Bladder microvascular endothelial cell (primary cell): ENCODE data around the gene GRIA1. TPM values are rescaled to one million over a fixed set of nuclear protein-coding genes. Genes with fewer than 3 reads are reported as not detected.

Experiments used
- total RNA-seq: library from RNA; depleted of rRNA; stranded (reverse); fragments of >200 nt; gene quantifications from 2 replicates; pipeline ENCODE4 v1.2.3, GENCODE V29; 2014

GRIA1 gene
- total RNA-seq: under 0.01 TPM in 1 of 2 replicates, not detected in the other

GRCh38 chr5:153490118-153491037 is at the start of gene GRIA1:
GRIA1 (plus strand) TSS chr5:153490670.

